Ramos (cell line): ENCODE results near the gene TUBB4A.

Experiments used
- in situ Hi-C: fragments of 300-500 bp; cut with MboI; formaldehyde crosslinking; loops from one replicate; pipeline ENCODE4 v1.14.3; 2022; ENCODE audit warnings: low sequenced_read_pairs; ENCODE audit not compliant: unreplicated experiment

Gene TUBB4A

GRCh38 chr19:6499052-6499790, 2.9 kb downstream of the TUBB4A start:
- in situ Hi-C loops = no loop called here

GRCh38 chr19:6498294-6499036, 3.6 kb downstream of the TUBB4A start:
- in situ Hi-C loops = no loop called here

- in situ Hi-C loops = no loop called here
These were observed 6.2 kb downstream of the TUBB4A start for GRCh38 chr19:6495947-6496346.

- in situ Hi-C loops = no loop called here
These were observed 7.6 kb downstream of the TUBB4A start for GRCh38 chr19:6494438-6495036.

- in situ Hi-C loops = no loop called here
These were observed 10.1 kb downstream of the TUBB4A start for GRCh38 chr19:6491802-6492592.

GRCh38 chr19:6490134-6490533, 12.0 kb downstream of the TUBB4A start:
- in situ Hi-C loops = no loop called here

GRCh38 chr19:6489278-6490061, 12.6 kb downstream of the TUBB4A start:
- in situ Hi-C loops = no loop called here

- in situ Hi-C loops = no loop called here
These were observed 17.3 kb downstream of the TUBB4A start for GRCh38 chr19:6484831-6485230.

GRCh38 chr19:6484230-6484629, 17.9 kb downstream of the TUBB4A start:
- in situ Hi-C loops = no loop called here

GRCh38 chr19:6483235-6483634, 18.9 kb downstream of the TUBB4A start:
- in situ Hi-C loops = no loop called here

GRCh38 chr19:6482343-6482686, 19.8 kb downstream of the TUBB4A start:
- in situ Hi-C loops = no loop called here

GRCh38 chr19:6481541-6482342, 20.4 kb downstream of the TUBB4A start, which contains the start of gene DENND1C:
Gene DENND1C (minus strand): TSS chr19:6481787. CDS start chr19:6481695, 92 bp downstream.
- in situ Hi-C loops = no loop called here

GRCh38 chr19:6480848-6481415, 21.2 kb downstream of the TUBB4A start:
- in situ Hi-C loops = no loop called here

GRCh38 chr19:6479836-6480398, 22.2 kb downstream of the TUBB4A start:
- in situ Hi-C loops = no loop called here

GRCh38 chr19:6478815-6479214, 23.3 kb downstream of the TUBB4A start:
- in situ Hi-C loops = no loop called here

GRCh38 chr19:6476896-6477431, 25.1 kb downstream of the TUBB4A start:
- in situ Hi-C loops = no loop called here

- in situ Hi-C loops = no loop called here
These were observed 25.8 kb downstream of the TUBB4A start for GRCh38 chr19:6476155-6476895.
